GM12878 (cell line): ENCODE data around the gene POMP. TPM values are rescaled to one million over a fixed set of nuclear protein-coding genes. Genes with fewer than 3 reads are reported as not detected.

Experiments
- ATAC-seq: fragments of 200-7000 bp; cut with Tn5 transposase; 3 replicates; pipeline ENCODE4 v1.9.1; 2020; ENCODE audit warnings: mild to moderate bottlenecking, moderate library complexity
- BruUV-seq: library from RNA; stranded (reverse); fragments of 400-500 nt; replicated peaks from 2 replicates; lab custom pipeline; 2021; lab: Mats Ljungman, UMichigan
- CTCF ChIA-PET: fragments of 300-600 bp; sonication (Branson Sonifier 250); formaldehyde crosslinking; extraction: SDS; loops from one replicate; lab custom pipeline; 2021; ENCODE audit warnings: inconsistent platforms; lab: Yijun Ruan, JAX
- POLR2A ChIA-PET: fragments of 350-600 bp; formaldehyde crosslinking; extraction: SDS; loops from one replicate; lab custom pipeline; 2021; ENCODE audit warnings: inconsistent platforms; lab: Charles Lee
- RAD21 ChIA-PET: fragments of 300-600 bp; sonication (Branson Sonifier 250); formaldehyde crosslinking; loops from one replicate; lab custom pipeline; 2023; ENCODE audit warnings: antibody characterized with exemption; ENCODE audit not compliant: unreplicated experiment; lab: Charles Lee
- SMC1A ChIA-PET: fragments of 300-600 bp; sonication (Branson Sonifier 250); formaldehyde crosslinking; loops from one replicate; lab custom pipeline; 2023; ENCODE audit not compliant: unreplicated experiment, uncharacterized antibody; lab: Charles Lee
- DNase-seq: peaks from one replicate; pipeline ENCODE4 v3.0.0-alpha.2; 2011; ENCODE audit warnings: low read depth, low spot score
- FAIRE-seq: peaks from 3 replicates; lab custom pipeline; 2011; peaks lifted over from hg19 to GRCh38; lab: Jason Lieb, UNC
- H2AFZ ChIP-seq: 2 replicates; pipeline ENCODE4 v1.6.0; 2011; ENCODE audit warnings: low read depth, low read length, control low read depth; ENCODE audit not compliant: control insufficient read depth
- H3K27ac ChIP-seq: 2 replicates; pipeline ENCODE4 v1.5.1; 2011; ENCODE audit warnings: control low read depth; ENCODE audit not compliant: control insufficient read depth, insufficient read depth
- H3K27me3 ChIP-seq, 2 experiments: replicated peaks in 1 of 2; 2 replicates each; pipeline versions ENCODE4 v1.6.0 to v1.6.1; 2011; ENCODE audit warnings: low read length in 1 of 2; ENCODE audit not compliant: control insufficient read depth in 2 of 2, insufficient read depth in 2 of 2
- H3K36me3 ChIP-seq, 2 experiments: 2 replicates each; pipeline ENCODE4 v1.5.1; 2011; ENCODE audit warnings: low read length in 1 of 2; ENCODE audit not compliant: control insufficient read depth in 2 of 2, insufficient read depth in 2 of 2
- H3K4me1 ChIP-seq: 2 replicates; pipeline ENCODE4 v1.6.1; 2011; ENCODE audit warnings: mild to moderate bottlenecking, low read length, moderate library complexity, mixed read lengths; ENCODE audit not compliant: control insufficient read depth, insufficient read depth
- H3K4me2 ChIP-seq: 2 replicates; pipeline ENCODE4 v1.6.0; 2011; ENCODE audit warnings: control low read depth; ENCODE audit not compliant: control insufficient read depth, insufficient read depth
- H3K4me3 ChIP-seq: fragments of 200-600 bp; sonication (generic); 2 replicates; pipeline ENCODE4 v1.5.1; 2016
- H3K79me2 ChIP-seq: 2 replicates; pipeline ENCODE4 v1.6.0; 2011; ENCODE audit warnings: low read length; ENCODE audit not compliant: control insufficient read depth, insufficient read depth
- H3K9ac ChIP-seq: 2 replicates; pipeline ENCODE4 v1.8.0; 2011; ENCODE audit warnings: low read length, control low read depth, mixed read lengths; ENCODE audit not compliant: control insufficient read depth, insufficient read depth
- H3K9me3 ChIP-seq: replicated peaks from 3 replicates; pipeline ENCODE4 v1.5.1; 2011; ENCODE audit warnings: mild to moderate bottlenecking, low read length; ENCODE audit not compliant: control insufficient read depth, insufficient read depth
- H4K20me1 ChIP-seq: 2 replicates; pipeline ENCODE4 v1.6.0; 2011; ENCODE audit not compliant: control insufficient read depth, insufficient read depth
- BCL11A ChIP-seq: IDR thresholded peaks from 2 replicates; pipeline ENCODE4 v1.6.1; 2011; ENCODE audit warnings: low read depth, low read length
- CBX3 ChIP-seq: fragments of 200-600 bp; sonication (generic); IDR thresholded peaks from 2 replicates; pipeline ENCODE4 v1.6.1; 2016; ENCODE audit warnings: low read depth, borderline replicate concordance
- MTA2 ChIP-seq: fragments of 450-650 bp; IDR thresholded peaks from 2 replicates; pipeline ENCODE4 v1.6.1; 2016; ENCODE audit warnings: low read depth, mild to moderate bottlenecking, moderate library complexity
- NR2C1 ChIP-seq: fragments of 450-650 bp; IDR thresholded peaks from 2 replicates; pipeline ENCODE4 v1.6.1; 2017; ENCODE audit warnings: antibody characterized with exemption, mild to moderate bottlenecking, moderate library complexity
- RELA ChIP-seq: fragments of 450-650 bp; IDR thresholded peaks from 2 replicates; pipeline ENCODE4 v1.8.0; 2014; ENCODE audit warnings: borderline replicate concordance; ENCODE audit not compliant: partially characterized antibody
- SMARCA5 ChIP-seq: fragments of 450-650 bp; IDR thresholded peaks from 2 replicates; pipeline ENCODE4 v1.6.1; 2017; ENCODE audit warnings: mild to moderate bottlenecking
- WGBS: methylation state at CpG from one replicate; pipeline ENCODE4 v1.1.6; 2016; ENCODE audit warnings: low lambda C conversion rate; ENCODE audit not compliant: insufficient replicate concordance, insufficient coverage; ENCODE audit errors: missing lambda C conversion rate; 5-methylcytosine and 5-hydroxymethylcytosine counted together
- in situ Hi-C: fragments of 300-500 bp; cut with MboI; formaldehyde crosslinking; loops from 9 replicates; pipeline ENCODE4 v1.14.3; 2018; ENCODE audit warnings: mixed read lengths
- intact Hi-C: fragments of 100-400 bp; cut with micrococcal nuclease; formaldehyde crosslinking; loops from one replicate; pipeline ENCODE4 v1.14.2; 2022; ENCODE audit not compliant: unreplicated experiment
- polyA plus RNA-seq, 11 experiments: library from polyadenylated mRNA; depleted of rRNA in 4 of 11; unstranded in 6 of 11; stranded (reverse) in 5 of 11; fragments of >200 nt; fragmentation: Nextera tagmentation in 4 of 11; fragmentation: Illumina TruSeq in 1 of 11; extraction: Ambion mirVana in 4 of 11; extraction: Trizol in 1 of 11; gene quantifications; 1 replicate in 1 of 11; 2 replicates in 10 of 11; pipeline versions ENCODE4 v1.2.1 to v1.2.3, GENCODE V29; 2011 to 2016; ENCODE audit warnings: inconsistent platforms in 2 of 11, missing spikeins in 2 of 11, low read depth in 1 of 11
- total RNA-seq, 4 experiments: library from RNA; depleted of rRNA in 3 of 4; stranded (reverse); fragments of >200 nt in 3 of 4; fragmentation: Illumina TruSeq in 1 of 4; extraction: Trizol in 1 of 4; gene quantifications; 2 replicates each; pipeline versions ENCODE4 v1.2.1 to v1.2.3, GENCODE V29; 2013 to 2021
- TF ChIP-seq, protein P1 (sequence below): IDR thresholded peaks from 2 replicates; pipeline ENCODE4 v1.6.1; 2012; ENCODE audit warnings: low read depth, low read length, improper control_type of control experiment
- TF ChIP-seq, protein P2 (sequence below): fragments of 450-650 bp; IDR thresholded peaks from 2 replicates; pipeline ENCODE4 v1.6.1; 2017; ENCODE audit warnings: mild to moderate bottlenecking, low read depth, inconsistent platforms; ENCODE audit not compliant: poor library complexity, severe bottlenecking
- TF ChIP-seq, protein P3 (sequence below): fragments of 450-650 bp; formaldehyde crosslinking; IDR thresholded peaks from 2 replicates; pipeline ENCODE4 v1.4.0; 2022; ENCODE audit warnings: mild to moderate bottlenecking, moderate library complexity
- TF ChIP-seq, protein P4 (sequence below): fragments of 450-650 bp; formaldehyde crosslinking; IDR thresholded peaks from 2 replicates; pipeline ENCODE4 v1.5.0; 2022; ENCODE audit warnings: mild to moderate bottlenecking, missing genetic modification characterization
- TF ChIP-seq, protein P5 (sequence below): fragments of 450-650 bp; IDR thresholded peaks from 2 replicates; pipeline ENCODE4 v1.6.1; 2016; ENCODE audit warnings: mild to moderate bottlenecking

Gene POMP
- total and polyA plus RNA-seq, 10 of the 15 experiments (the other 5 are each of a cell fraction or from before 2014, with no cell fraction given) = 90.4 to 668 (median 144) TPM

DNA sequence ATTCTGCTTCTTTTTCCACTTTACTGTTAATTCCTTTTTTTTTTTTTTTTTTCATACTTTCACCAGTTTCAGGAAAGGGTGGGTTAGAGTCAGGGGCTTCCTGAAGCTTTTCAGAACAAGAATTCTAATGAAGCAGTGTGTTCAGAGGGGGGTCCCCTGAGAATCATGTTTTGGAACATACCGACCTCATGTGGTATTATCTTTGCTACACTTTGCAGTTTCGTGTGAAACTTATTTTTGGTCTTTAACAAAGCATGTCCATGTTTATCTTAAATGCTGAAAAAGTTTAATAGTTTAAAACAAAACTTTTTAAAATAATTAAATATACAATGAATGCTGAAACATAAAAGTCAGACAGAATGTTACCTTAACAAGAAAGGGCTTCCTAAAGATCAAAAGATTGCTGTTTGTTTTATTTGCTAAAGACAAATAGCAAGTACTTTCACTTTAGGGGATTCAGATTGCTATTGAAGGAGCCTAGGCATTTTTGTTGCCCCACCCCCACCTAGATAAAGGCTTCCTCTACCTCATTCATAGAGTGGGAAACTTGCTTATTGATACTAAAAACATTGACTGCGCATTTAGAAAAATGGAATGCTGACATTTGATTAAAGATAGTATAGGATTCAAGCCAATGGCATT, 21.1 kb upstream of the POMP start:
- ChIA-PET CTCF (interaction anchor here (0.6 to 8.6 kb wide), 21 partner anchors 9 to 807 kb away, joined by 3 to 139 read pairs (median 5); partner anchors contain the start of gene POMP), POLR2A (interaction anchor here (0.6 to 6.7 kb wide), 7 partner anchors 11 to 365 kb away, joined by 3 to 84 read pairs (median 4); partner anchors contain the start of gene POMP), RAD21 (interaction anchor here (0.6 to 7.3 kb wide), 21 partner anchors 13 to 456 kb away, joined by 3 to 196 read pairs (median 4); partner anchors contain the start of genes POMP and SLC46A3), SMC1A (interaction anchor here (0.6 to 10.5 kb wide), 24 partner anchors 17 to 323 kb away, joined by 3 to 270 read pairs (median 4); partner anchors contain the start of gene POMP)
- peaks cover 30% of the 10 kb centered on the region for H3K4me1 ChIP-seq
- peak; percentile 50 for DNase-seq
- H3K36me3 ChIP-seq = no peaks in the 10 kb centered on the region
- in situ Hi-C loops (loop anchor here (5.0 kb wide), 1 partner anchor 316 kb away; no protein-coding TSS in a partner anchor), intact Hi-C loops (loop anchor here (1.0 to 10.0 kb wide), 7 partner anchors 20 to 603 kb away; partner anchors contain the start of gene PAN3)
- no peaks in the 10 kb centered on the region for H3K79me2 ChIP-seq
- H2AFZ ChIP-seq = peak overlapping the region; percentile 9; the same call in 1 of the 2 replicates
- FAIRE-seq = peak; percentile 47
- H4K20me1 ChIP-seq = no peaks in the 10 kb centered on the region
- 33% methylated on average over 3 of the region's 3 CpGs for WGBS
- no peaks in the 10 kb centered on the region for H3K27me3 ChIP-seq
- H3K4me2 ChIP-seq = peak overlapping the region; percentile 36
- no TSS peak for BruUV-seq
- peak; percentile 64 for ATAC-seq
- peak overlapping the region; percentile 4; the same call in 1 of the 2 replicates for H3K27ac ChIP-seq
- H3K9ac ChIP-seq = no peak overlapping the region
- 0 out of 2 replicates have a peak overlapping the region, but pooled peaks have one; percentile 5 for H3K4me3 ChIP-seq
- H3K9me3 ChIP-seq = no peaks in the 10 kb centered on the region
- TF ChIP-seq, protein P1, sequence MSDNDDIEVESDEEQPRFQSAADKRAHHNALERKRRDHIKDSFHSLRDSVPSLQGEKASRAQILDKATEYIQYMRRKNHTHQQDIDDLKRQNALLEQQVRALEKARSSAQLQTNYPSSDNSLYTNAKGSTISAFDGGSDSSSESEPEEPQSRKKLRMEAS = no peak
- TF ChIP-seq MTA2 = peak; percentile 28; the same call in 1 of the 2 replicates
- no peak for TF ChIP-seq CBX3
- TF ChIP-seq, protein P2, sequence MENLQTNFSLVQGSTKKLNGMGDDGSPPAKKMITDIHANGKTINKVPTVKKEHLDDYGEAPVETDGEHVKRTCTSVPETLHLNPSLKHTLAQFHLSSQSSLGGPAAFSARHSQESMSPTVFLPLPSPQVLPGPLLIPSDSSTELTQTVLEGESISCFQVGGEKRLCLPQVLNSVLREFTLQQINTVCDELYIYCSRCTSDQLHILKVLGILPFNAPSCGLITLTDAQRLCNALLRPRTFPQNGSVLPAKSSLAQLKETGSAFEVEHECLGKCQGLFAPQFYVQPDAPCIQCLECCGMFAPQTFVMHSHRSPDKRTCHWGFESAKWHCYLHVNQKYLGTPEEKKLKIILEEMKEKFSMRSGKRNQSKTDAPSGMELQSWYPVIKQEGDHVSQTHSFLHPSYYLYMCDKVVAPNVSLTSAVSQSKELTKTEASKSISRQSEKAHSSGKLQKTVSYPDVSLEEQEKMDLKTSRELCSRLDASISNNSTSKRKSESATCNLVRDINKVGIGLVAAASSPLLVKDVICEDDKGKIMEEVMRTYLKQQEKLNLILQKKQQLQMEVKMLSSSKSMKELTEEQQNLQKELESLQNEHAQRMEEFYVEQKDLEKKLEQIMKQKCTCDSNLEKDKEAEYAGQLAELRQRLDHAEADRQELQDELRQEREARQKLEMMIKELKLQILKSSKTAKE = peak; percentile 52
- TF ChIP-seq, protein P3, sequence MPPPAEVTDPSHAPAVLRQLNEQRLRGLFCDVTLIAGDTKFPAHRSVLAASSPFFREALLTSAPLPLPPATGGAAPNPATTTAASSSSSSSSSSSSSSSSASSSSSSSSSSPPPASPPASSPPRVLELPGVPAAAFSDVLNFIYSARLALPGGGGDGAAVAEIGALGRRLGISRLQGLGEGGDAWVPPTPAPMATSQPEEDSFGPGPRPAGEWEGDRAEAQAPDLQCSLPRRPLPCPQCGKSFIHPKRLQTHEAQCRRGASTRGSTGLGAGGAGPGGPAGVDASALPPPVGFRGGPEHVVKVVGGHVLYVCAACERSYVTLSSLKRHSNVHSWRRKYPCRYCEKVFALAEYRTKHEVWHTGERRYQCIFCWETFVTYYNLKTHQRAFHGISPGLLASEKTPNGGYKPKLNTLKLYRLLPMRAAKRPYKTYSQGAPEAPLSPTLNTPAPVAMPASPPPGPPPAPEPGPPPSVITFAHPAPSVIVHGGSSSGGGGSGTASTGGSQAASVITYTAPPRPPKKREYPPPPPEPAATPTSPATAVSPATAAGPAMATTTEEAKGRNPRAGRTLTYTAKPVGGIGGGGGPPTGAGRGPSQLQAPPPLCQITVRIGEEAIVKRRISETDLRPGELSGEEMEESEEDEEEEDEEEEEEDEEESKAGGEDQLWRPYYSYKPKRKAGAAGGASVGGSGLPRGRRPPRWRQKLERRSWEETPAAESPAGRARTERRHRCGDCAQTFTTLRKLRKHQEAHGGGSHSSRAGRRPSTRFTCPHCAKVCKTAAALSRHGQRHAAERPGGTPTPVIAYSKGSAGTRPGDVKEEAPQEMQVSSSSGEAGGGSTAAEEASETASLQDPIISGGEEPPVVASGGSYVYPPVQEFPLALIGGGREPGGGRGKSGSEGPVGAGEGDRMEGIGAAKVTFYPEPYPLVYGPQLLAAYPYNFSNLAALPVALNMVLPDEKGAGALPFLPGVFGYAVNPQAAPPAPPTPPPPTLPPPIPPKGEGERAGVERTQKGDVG (CRISPR knock-in tag) = no peak
- TF ChIP-seq SMARCA5 = no peak
- no peak for TF ChIP-seq NR2C1
- TF ChIP-seq BCL11A = 0 out of 2 replicates have a peak, but pooled peaks have one; percentile 27
- TF ChIP-seq, protein P4, sequence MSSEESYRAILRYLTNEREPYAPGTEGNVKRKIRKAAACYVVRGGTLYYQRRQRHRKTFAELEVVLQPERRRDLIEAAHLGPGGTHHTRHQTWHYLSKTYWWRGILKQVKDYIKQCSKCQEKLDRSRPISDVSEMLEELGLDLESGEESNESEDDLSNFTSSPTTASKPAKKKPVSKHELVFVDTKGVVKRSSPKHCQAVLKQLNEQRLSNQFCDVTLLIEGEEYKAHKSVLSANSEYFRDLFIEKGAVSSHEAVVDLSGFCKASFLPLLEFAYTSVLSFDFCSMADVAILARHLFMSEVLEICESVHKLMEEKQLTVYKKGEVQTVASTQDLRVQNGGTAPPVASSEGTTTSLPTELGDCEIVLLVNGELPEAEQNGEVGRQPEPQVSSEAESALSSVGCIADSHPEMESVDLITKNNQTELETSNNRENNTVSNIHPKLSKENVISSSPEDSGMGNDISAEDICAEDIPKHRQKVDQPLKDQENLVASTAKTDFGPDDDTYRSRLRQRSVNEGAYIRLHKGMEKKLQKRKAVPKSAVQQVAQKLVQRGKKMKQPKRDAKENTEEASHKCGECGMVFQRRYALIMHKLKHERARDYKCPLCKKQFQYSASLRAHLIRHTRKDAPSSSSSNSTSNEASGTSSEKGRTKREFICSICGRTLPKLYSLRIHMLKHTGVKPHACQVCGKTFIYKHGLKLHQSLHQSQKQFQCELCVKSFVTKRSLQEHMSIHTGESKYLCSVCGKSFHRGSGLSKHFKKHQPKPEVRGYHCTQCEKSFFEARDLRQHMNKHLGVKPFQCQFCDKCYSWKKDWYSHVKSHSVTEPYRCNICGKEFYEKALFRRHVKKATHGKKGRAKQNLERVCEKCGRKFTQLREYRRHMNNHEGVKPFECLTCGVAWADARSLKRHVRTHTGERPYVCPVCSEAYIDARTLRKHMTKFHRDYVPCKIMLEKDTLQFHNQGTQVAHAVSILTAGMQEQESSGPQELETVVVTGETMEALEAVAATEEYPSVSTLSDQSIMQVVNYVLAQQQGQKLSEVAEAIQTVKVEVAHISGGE (CRISPR knock-in tag) = no peak
- no peak for TF ChIP-seq RELA
- TF ChIP-seq, protein P5, sequence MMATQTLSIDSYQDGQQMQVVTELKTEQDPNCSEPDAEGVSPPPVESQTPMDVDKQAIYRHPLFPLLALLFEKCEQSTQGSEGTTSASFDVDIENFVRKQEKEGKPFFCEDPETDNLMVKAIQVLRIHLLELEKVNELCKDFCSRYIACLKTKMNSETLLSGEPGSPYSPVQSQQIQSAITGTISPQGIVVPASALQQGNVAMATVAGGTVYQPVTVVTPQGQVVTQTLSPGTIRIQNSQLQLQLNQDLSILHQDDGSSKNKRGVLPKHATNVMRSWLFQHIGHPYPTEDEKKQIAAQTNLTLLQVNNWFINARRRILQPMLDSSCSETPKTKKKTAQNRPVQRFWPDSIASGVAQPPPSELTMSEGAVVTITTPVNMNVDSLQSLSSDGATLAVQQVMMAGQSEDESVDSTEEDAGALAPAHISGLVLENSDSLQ = no peak
